GM23248 (cell line): ENCODE data around the gene INPP4A.

ENCODE experiments used
- EZH2 ChIP-seq: fragments of 200-600 bp; sonication (generic); IDR thresholded peaks from 2 replicates; pipeline ENCODE4 v1.6.1; 2018; ENCODE audit warnings: antibody characterized with exemption, mild to moderate bottlenecking; ENCODE audit not compliant: insufficient read depth, poor library complexity, severe bottlenecking
- EZH2phosphoT487 ChIP-seq: fragments of 200-600 bp; sonication (generic); IDR thresholded peaks from 2 replicates; pipeline ENCODE4 v1.6.1; 2018; ENCODE audit warnings: antibody characterized with exemption, moderate library complexity, mild to moderate bottlenecking, low read depth; ENCODE audit not compliant: insufficient read depth

- TF ChIP-seq EZH2 (no peak), EZH2phosphoT487 (no peak)
These were observed 159.9 kb downstream of the INPP4A start for GRCh38 chr2:98604547-98604946.
